NCI-H2107 treated with DMSO at 0.1 percent for 48 hours (cell line): ENCODE data around the gene ODAD3.
"Not testable (repeated sequence)": the region's sequence is repeated elsewhere in the genome, so short reads cannot be mapped to it uniquely, and the experiment has no call there.

ENCODE experiments used
- DNase-seq: peaks from one replicate; lab custom pipeline; 2025; ENCODE audit not compliant: unreplicated experiment; lab: John Stamatoyannopoulos, UW

ODAD3 gene

GRCh38 chr19:11406703-11407236 lies 28.2 kb downstream of the ODAD3 start:
- not testable (repeated sequence) for DNase-seq

- no peak for DNase-seq
Observed at GRCh38 chr19:11405846-11406643, 28.9 kb downstream of the ODAD3 start.

- DNase-seq, result no peak
Observed at GRCh38 chr19:11404588-11405222, 30.2 kb downstream of the ODAD3 start.

- no peak for DNase-seq
Observed at GRCh38 chr19:11401808-11402543, 32.9 kb downstream of the ODAD3 start.

- DNase-seq, result no peak
Observed at GRCh38 chr19:11400798-11401197, 34.1 kb downstream of the ODAD3 start.

- no peak for DNase-seq
Observed at GRCh38 chr19:11399667-11400066, 35.3 kb downstream of the ODAD3 start.

GRCh38 chr19:11397089-11397610 lies 37.8 kb downstream of the ODAD3 start:
- no peak for DNase-seq

GRCh38 chr19:11390933-11391680 lies 43.8 kb downstream of the ODAD3 start:
- no peak for DNase-seq

GRCh38 chr19:11390359-11390758 lies 44.6 kb downstream of the ODAD3 start:
- DNase-seq, result no peak

- no peak for DNase-seq
Observed at GRCh38 chr19:11387162-11388034, 47.5 kb downstream of the ODAD3 start.

GRCh38 chr19:11384778-11385129 lies 50.2 kb downstream of the ODAD3 start:
- no peak for DNase-seq

- DNase-seq, result no peak
Observed at GRCh38 chr19:11383706-11384048, 51.2 kb downstream of the ODAD3 start.

GRCh38 chr19:11382898-11383705 lies 51.8 kb downstream of the ODAD3 start:
- no peak for DNase-seq

GRCh38 chr19:11380653-11381537 lies 54.0 kb downstream of the ODAD3 start:
- peak; percentile 86 for DNase-seq

- DNase-seq, result no peak
Observed at GRCh38 chr19:11379857-11380350, 55.0 kb downstream of the ODAD3 start.

- DNase-seq, result not testable (repeated sequence)
Observed at GRCh38 chr19:11379269-11379845, 55.6 kb downstream of the ODAD3 start.
